Upper lobe of left lung (tissue), 6 donors: ENCODE results near the gene CATSPER1. TPM values are rescaled to one million over a fixed set of nuclear protein-coding genes. Genes with fewer than 3 reads are reported as not detected.

Experiments used
- ATAC-seq, 2 donors: fragments of 200-7000 bp; cut with Tn5 transposase; one replicate each; pipeline ENCODE4 v1.9.1; 2022; ENCODE audit warnings: mild to moderate bottlenecking in 2 of 2, moderate library complexity in 2 of 2; ENCODE audit not compliant: low FRiP score in 2 of 2
- DNase-seq, 2 donors: peaks; one replicate each; pipeline ENCODE4 v3.0.0-alpha.2; 2019 to 2020
- H3K27ac ChIP-seq, 4 donors: fragments of 200-600 bp; sonication (generic); one replicate each; pipeline ENCODE4 v1.5.1; 2016 to 2019
- H3K27me3 ChIP-seq, 4 donors: fragments of 200-600 bp; sonication (generic); one replicate each; pipeline ENCODE4 v1.5.1; 2017 to 2019
- H3K36me3 ChIP-seq, 4 donors: fragments of 200-600 bp; sonication (generic); one replicate each; pipeline ENCODE4 v1.5.1; 2016 to 2019
- H3K4me1 ChIP-seq, 4 donors: fragments of 200-600 bp; sonication (generic); one replicate each; pipeline ENCODE4 v1.5.1; 2018 to 2019
- H3K4me3 ChIP-seq, 4 donors: fragments of 200-600 bp; sonication (generic); one replicate each; pipeline ENCODE4 v1.5.1; 2017 to 2019; ENCODE audit warnings: mild to moderate bottlenecking in 2 of 4, moderate library complexity in 1 of 4
- H3K9me3 ChIP-seq, 4 donors: fragments of 200-600 bp; sonication (generic); one replicate each; pipeline ENCODE4 v1.5.1; 2018 to 2019
- EP300 ChIP-seq, 4 donors: sonication (generic); formaldehyde crosslinking; IDR thresholded peaks; one replicate each; pipeline ENCODE4 v1.5.1; 2017; ENCODE audit warnings: antibody characterized with exemption in 4 of 4, control low read depth in 2 of 4
- POLR2A ChIP-seq, 4 donors: fragments of 450-650 bp; IDR thresholded peaks; one replicate each; pipeline ENCODE4 v1.5.1; 2016 to 2017; ENCODE audit warnings: antibody characterized with exemption in 4 of 4, mild to moderate bottlenecking in 2 of 4
- POLR2AphosphoS5 ChIP-seq, 2 donors: sonication (generic); formaldehyde crosslinking; IDR thresholded peaks; one replicate each; pipeline ENCODE4 v1.5.1; 2017; ENCODE audit warnings: antibody characterized with exemption in 2 of 2
- WGBS, 2 donors: methylation state at CpG; one replicate each; pipeline ENCODE4 v1.1.5; 2017 to 2018; 5-methylcytosine and 5-hydroxymethylcytosine counted together
- total RNA-seq, 6 donors: library from RNA; depleted of rRNA in 4 of 6; stranded (reverse); fragments of >200 nt in 4 of 6; gene quantifications; one replicate each; pipeline versions ENCODE4 v1.1.0 to v1.2.1, GENCODE V29; 2016 to 2021
- TF ChIP-seq, protein P1 (sequence below), 6 experiments: fragments of 450-650 bp in 4 of 6; fragments of 200-600 bp in 2 of 6; sonication (generic) in 2 of 6; IDR thresholded peaks; one replicate each; pipeline ENCODE4 v1.5.1; 2016 to 2019; ENCODE audit warnings: antibody characterized with exemption in 6 of 6
- donor health status: DM: no; HTN: no; CAD: no; lungs with moderate emphysema.
- donor health status: DM: no; HTN: yes; CAD: no; lungs with severe emphysema.

Gene CATSPER1
- total RNA-seq, 6 donors from 2014 or later = 0.79 to 6.1 (median 3.0) TPM; not detected in 1

DNA sequence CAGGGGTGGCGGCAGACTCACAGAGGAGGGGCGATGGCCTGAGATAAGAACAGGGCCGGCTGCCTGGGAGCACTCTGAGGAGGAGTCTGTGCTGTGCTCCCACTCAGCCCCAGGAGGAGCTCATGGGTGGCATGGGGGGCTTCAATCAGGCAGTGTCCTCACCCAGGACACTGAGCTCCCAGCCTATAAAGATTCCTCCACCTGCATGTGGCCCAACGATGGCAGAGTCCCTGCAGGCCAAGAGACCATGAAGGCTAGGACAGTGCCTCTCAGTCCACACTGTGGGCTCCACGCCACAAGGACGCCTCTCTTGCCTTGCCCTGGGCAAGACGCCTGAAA lies 12.5 kb downstream of the CATSPER1 start:
- Histone ChIP-seq H3K36me3 (no peaks in the 10 kb centered on the region), H3K9me3 (no peaks in the 10 kb centered on the region), H3K4me1 (peaks cover 9 to 30% (median 16%) of the 10 kb centered on the region in 4 donors), H3K27ac (no peak overlapping the region), H3K27me3 (peaks cover 0 to 12% (median 5%) of the 10 kb centered on the region in 4 donors), H3K4me3 (no peak overlapping the region)
- DNase-seq (no peak), ATAC-seq (no peak)
- 66 to 91% methylated on average over 3 to 6 of the region's 7 CpGs for WGBS, 2 donors
- TF ChIP-seq POLR2AphosphoS5 (IDR thresholded peaks at IDR 0.05) = no peak
- TF ChIP-seq EP300 (IDR thresholded peaks at IDR 0.05) = no peak
- no peak for TF ChIP-seq POLR2A (IDR thresholded peaks at IDR 0.05)
- TF ChIP-seq, protein P1, sequence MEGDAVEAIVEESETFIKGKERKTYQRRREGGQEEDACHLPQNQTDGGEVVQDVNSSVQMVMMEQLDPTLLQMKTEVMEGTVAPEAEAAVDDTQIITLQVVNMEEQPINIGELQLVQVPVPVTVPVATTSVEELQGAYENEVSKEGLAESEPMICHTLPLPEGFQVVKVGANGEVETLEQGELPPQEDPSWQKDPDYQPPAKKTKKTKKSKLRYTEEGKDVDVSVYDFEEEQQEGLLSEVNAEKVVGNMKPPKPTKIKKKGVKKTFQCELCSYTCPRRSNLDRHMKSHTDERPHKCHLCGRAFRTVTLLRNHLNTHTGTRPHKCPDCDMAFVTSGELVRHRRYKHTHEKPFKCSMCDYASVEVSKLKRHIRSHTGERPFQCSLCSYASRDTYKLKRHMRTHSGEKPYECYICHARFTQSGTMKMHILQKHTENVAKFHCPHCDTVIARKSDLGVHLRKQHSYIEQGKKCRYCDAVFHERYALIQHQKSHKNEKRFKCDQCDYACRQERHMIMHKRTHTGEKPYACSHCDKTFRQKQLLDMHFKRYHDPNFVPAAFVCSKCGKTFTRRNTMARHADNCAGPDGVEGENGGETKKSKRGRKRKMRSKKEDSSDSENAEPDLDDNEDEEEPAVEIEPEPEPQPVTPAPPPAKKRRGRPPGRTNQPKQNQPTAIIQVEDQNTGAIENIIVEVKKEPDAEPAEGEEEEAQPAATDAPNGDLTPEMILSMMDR (IDR thresholded peaks at IDR 0.05) = no peak

DNA sequence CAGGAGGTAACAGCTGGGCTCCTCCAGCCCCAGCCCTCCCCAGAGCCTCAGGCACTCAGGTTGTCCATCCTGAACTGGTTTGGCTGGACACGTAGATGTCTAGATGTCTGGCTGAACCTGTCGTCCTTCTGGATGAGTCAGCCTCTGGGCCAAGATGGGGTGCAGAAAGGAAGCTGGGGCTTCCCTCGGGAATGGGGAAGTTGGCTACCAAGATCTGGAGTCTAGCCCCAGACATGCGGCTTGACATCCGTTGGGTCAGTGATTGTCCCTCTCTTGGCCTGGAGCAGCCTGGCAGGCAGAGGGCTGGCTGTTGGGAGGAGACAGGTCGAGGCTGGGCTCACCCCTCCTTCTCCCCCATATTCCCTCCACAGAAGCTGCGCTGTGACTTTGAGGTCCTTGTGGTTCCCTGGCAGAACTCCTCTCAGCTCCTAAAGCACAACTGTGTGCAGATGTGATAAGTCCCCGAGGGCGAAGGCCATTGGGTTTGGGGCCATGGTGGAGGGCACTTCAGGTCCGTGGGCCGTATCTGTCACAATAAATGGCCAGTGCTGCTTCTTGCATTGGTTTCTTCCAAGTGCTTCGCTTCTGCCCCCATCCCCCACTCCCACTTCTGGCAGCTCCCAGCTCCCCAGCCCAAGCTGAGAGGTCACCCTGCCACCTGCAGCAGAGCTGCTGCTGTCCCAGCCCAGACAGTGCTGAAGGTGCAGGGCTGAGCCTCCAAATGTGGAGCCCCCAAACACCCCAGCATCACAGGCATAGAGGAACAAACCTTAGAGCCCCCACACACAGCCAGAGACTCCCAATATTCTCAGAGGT lies 13.1 kb downstream of the CATSPER1 start:
- Histone ChIP-seq H3K27ac (no peak overlapping the region), H3K36me3 (no peaks in the 10 kb centered on the region), H3K9me3 (no peaks in the 10 kb centered on the region), H3K4me3 (no peak overlapping the region), H3K27me3 (peaks cover 0 to 12% (median 5%) of the 10 kb centered on the region in 4 donors), H3K4me1 (peaks cover 9 to 30% (median 16%) of the 10 kb centered on the region in 4 donors)
- ATAC-seq = peak in 1 of 2 donors; percentile 46
- DNase-seq = peak in 1 of 2 donors; percentile 53
- TF ChIP-seq POLR2A (IDR thresholded peaks at IDR 0.05) (no peak), EP300 (IDR thresholded peaks at IDR 0.05) (no peak), POLR2AphosphoS5 (IDR thresholded peaks at IDR 0.05) (no peak)
- TF ChIP-seq, protein P1 (IDR thresholded peaks at IDR 0.05) = no peak
- 18 to 36% methylated on average over 2 to 12 of the region's 12 CpGs for WGBS, 2 donors

DNA sequence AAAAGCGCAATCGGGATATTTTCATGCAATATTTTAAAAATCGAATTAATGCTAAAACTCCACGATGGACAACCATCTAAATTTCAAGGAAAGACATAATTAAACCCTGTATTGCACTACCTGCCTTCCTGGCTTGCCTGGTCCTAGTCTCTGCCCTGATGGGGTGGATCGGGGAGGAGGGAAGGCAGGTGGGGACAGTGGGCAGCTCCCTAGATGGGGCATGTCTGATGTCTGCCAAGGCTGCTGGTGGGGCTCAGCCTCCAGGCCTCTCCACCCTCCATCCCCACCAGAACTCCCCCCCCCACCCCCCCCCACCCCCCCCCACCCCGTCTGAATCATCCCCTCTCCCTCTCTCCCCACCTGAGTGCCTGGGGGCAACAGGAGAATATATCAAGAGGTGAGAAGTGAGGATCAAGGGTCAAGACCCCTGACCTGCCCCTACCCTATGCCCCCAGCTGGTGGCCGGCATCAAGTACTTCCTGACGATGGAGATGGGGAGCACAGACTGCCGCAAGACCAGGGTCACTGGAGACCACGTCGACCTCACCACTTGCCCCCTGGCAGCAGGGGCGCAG lies 13.8 kb downstream of the CATSPER1 start:
- H3K27ac ChIP-seq = peak overlapping the region; percentile 50 to 79 (median 74)
- TF ChIP-seq POLR2A (IDR thresholded peaks at IDR 0.05) = no peak
- no peak for TF ChIP-seq EP300 (IDR thresholded peaks at IDR 0.05)
- TF ChIP-seq POLR2AphosphoS5 (IDR thresholded peaks at IDR 0.05) = no peak
- TF ChIP-seq, protein P1 (IDR thresholded peaks at IDR 0.05) = no peak
- no peaks in the 10 kb centered on the region for H3K36me3 ChIP-seq
- ATAC-seq (no peak), DNase-seq (no peak)
- 57 to 86% methylated on average over 5 to 12 of the region's 12 CpGs for WGBS, 2 donors
- H3K9me3 ChIP-seq = no peaks in the 10 kb centered on the region
- peaks cover 9 to 30% (median 16%) of the 10 kb centered on the region in 4 donors for H3K4me1 ChIP-seq
- H3K27me3 ChIP-seq = peaks cover 0 to 12% (median 5%) of the 10 kb centered on the region in 4 donors
- H3K4me3 ChIP-seq = peak overlapping the region in 1 of 4 donors; percentile 24

DNA sequence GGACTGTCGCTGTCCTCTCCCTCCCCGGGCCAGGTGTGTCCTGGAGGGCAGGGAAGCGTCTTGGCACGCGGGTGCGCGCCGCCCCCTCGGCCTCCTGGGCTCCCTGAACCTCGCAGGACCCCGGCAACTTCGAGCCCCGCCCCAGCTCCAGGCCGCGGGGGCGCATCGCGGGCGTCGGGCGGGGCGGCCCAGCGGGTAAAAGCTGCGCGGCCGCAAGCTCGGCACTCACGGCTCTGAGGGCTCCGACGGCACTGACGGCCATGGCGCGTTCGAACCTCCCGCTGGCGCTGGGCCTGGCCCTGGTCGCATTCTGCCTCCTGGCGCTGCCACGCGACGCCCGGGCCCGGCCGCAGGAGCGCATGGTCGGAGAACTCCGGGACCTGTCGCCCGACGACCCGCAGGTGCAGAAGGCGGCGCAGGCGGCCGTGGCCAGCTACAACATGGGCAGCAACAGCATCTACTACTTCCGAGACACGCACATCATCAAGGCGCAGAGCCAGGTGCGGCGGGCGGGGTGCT lies 14.4 kb downstream of the CATSPER1 start, which contains the start of gene CST6:
Gene CST6 (plus strand): TSS at position 224 of the 519 bp plus-strand sequence. CDS start 37 bp downstream, at position 261.
- no peak for TF ChIP-seq POLR2A (IDR thresholded peaks at IDR 0.05)
- TF ChIP-seq EP300 (IDR thresholded peaks at IDR 0.05) = no peak
- TF ChIP-seq, protein P1 (IDR thresholded peaks at IDR 0.05) = no peak
- no peak for TF ChIP-seq POLR2AphosphoS5 (IDR thresholded peaks at IDR 0.05)
- peak within 1 kb of the TSS; percentile 50 to 79 (median 74) for H3K27ac ChIP-seq
- peak within 1 kb of the TSS in 3 of 4 donors; percentile 5 to 28 (median 24) for H3K4me3 ChIP-seq
- no peaks in the 10 kb centered on the region for H3K36me3 ChIP-seq
- ATAC-seq (peak in 1 of 2 donors; percentile 33), DNase-seq (peak in 1 of 2 donors; percentile 89)
- no peaks in the 10 kb centered on the region for H3K9me3 ChIP-seq
- H3K27me3 ChIP-seq = peaks cover 0 to 12% (median 5%) of the 10 kb centered on the region in 4 donors
- H3K4me1 ChIP-seq = peaks cover 9 to 30% (median 16%) of the 10 kb centered on the region in 4 donors
- 10 to 16% methylated on average over 16 of the region's 61 CpGs for WGBS, 2 donors
